Measurements from ENCODE around the gene GUCD1. TPM values are rescaled to one million over a fixed set of nuclear protein-coding genes. Genes with fewer than 3 reads are reported as not detected.
A peak's percentile ranks its signal among the peaks of the same experiment; 100 is the strongest.

Gene GUCD1
- total RNA-seq, 1 donor from 2014 or later, result 84.7 TPM

DNA sequence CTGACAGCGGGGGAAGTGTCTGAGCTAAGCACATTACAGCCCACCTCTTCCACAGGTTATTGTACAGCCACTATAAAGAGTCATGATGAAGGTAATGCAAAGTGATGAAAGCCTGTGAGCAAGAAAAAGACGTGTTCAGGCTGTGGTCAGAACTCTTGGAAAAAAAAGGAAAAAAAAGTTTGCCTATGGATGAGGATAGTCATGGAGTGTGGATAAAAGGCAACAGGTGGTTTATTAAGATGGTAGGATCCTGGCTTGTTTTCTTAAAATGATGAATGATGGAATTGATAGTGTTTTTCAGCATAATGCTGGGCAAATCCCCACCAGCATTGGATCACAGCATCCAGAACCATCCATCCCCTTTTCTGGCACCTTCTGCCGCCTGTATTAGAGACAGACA lies 36.7 kb downstream of the GUCD1 start:
- Mint-ChIP-seq H3K4me1 (ENCODE audit: low read depth) (peaks cover 20% of the 10 kb centered on the region), H3K4me3 (ENCODE audit: unreplicated experiment) (no peak overlapping the region), H3K27ac (ENCODE audit: unreplicated experiment) (no peak overlapping the region), H3K9me3 (ENCODE audit: low read depth) (no peaks in the 10 kb centered on the region), H3K36me3 (ENCODE audit: low read depth) (no peaks in the 10 kb centered on the region), H3K27me3 (ENCODE audit: low read depth) (no peaks in the 10 kb centered on the region)
- TF ChIP-seq, protein P1, sequence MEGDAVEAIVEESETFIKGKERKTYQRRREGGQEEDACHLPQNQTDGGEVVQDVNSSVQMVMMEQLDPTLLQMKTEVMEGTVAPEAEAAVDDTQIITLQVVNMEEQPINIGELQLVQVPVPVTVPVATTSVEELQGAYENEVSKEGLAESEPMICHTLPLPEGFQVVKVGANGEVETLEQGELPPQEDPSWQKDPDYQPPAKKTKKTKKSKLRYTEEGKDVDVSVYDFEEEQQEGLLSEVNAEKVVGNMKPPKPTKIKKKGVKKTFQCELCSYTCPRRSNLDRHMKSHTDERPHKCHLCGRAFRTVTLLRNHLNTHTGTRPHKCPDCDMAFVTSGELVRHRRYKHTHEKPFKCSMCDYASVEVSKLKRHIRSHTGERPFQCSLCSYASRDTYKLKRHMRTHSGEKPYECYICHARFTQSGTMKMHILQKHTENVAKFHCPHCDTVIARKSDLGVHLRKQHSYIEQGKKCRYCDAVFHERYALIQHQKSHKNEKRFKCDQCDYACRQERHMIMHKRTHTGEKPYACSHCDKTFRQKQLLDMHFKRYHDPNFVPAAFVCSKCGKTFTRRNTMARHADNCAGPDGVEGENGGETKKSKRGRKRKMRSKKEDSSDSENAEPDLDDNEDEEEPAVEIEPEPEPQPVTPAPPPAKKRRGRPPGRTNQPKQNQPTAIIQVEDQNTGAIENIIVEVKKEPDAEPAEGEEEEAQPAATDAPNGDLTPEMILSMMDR (IDR thresholded peaks at IDR 0.05), result no peak
- DNase-seq (ENCODE audit: low spot score), result no peak

DNA sequence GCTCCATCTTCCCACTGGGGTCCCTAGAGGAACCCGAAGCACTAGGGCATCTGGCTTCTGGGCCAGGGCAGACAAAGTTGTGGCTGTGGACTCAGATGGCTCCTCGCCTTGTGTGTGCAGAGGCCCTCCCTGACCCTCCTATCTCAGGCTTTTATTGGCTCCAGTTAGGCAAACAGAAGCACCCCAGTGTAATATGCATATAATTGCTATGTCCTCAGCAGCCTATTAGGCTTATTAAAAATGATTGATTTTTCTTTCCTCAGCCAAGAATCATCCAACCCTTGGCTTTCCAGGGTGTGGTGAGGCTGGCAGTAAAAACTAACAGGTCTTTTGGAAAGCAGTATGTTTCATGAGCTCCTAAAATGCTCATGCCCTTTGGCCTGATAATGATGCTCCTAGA lies 37.5 kb downstream of the GUCD1 start:
- Mint-ChIP-seq H3K4me1 (ENCODE audit: low read depth) (peaks cover 20% of the 10 kb centered on the region), H3K36me3 (ENCODE audit: low read depth) (no peaks in the 10 kb centered on the region), H3K27me3 (ENCODE audit: low read depth) (no peaks in the 10 kb centered on the region), H3K27ac (ENCODE audit: unreplicated experiment) (no peak overlapping the region), H3K9me3 (ENCODE audit: low read depth) (no peaks in the 10 kb centered on the region), H3K4me3 (ENCODE audit: unreplicated experiment) (no peak overlapping the region)
- TF ChIP-seq, protein P1 (IDR thresholded peaks at IDR 0.05), result no peak
- no peak for DNase-seq (ENCODE audit: low spot score)

DNA sequence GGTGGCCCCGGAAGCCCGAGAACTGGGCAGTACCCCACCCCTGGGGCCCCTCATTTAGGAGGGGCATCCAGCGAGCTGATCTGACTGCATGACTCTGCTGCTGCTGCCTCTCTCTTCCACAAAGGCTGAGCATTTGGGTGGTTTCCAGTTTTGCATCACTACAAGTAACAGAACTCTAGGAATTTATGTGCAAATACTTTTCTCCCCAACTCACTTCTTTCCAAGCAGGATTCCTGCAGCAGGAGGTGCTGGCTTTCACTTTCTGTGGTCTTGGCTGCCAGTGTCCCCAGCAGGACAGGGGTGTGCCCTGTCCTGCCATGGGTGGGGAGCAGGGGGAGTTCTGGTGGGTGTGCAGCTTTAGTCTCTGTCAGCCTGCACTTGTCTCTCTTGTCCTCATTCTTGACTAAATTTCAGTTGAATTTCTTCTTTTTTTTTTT lies 38.6 kb downstream of the GUCD1 start:
- Mint-ChIP-seq H3K9me3 (ENCODE audit: low read depth) (no peaks in the 10 kb centered on the region), H3K4me1 (ENCODE audit: low read depth) (peaks cover 22% of the 10 kb centered on the region), H3K36me3 (ENCODE audit: low read depth) (no peaks in the 10 kb centered on the region)

DNA sequence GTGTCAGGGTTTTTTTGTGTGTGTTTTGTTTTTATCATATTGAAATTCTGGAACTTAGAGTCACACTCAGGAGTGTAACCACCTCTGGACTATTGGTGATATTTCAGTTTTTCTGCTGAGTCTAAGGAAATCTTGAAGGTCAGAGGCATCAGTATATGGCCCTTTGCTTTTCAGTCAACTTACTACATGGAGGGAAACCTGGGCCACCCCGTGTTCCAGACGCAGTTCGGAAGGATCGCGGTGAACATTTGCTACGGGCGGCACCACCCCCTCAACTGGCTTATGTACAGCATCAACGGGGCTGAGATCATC lies 40.0 kb downstream of the GUCD1 start:
- no peaks in the 10 kb centered on the region for H3K9me3 Mint-ChIP-seq (ENCODE audit: low read depth)
- H3K27me3 Mint-ChIP-seq (ENCODE audit: low read depth), result no peaks in the 10 kb centered on the region
- no peak overlapping the region for H3K27ac Mint-ChIP-seq (ENCODE audit: unreplicated experiment)
- no peak overlapping the region for H3K4me3 Mint-ChIP-seq (ENCODE audit: unreplicated experiment)
- DNase-seq (ENCODE audit: low spot score), result no peak
- no peaks in the 10 kb centered on the region for H3K36me3 Mint-ChIP-seq (ENCODE audit: low read depth)
- H3K4me1 Mint-ChIP-seq (ENCODE audit: low read depth), result peaks cover 33% of the 10 kb centered on the region
- TF ChIP-seq, protein P1 (IDR thresholded peaks at IDR 0.05), result no peak

More for the DNA sequence above, 38.6 kb downstream of the GUCD1 start:
- H3K27me3 Mint-ChIP-seq (ENCODE audit: low read depth), result no peaks in the 10 kb centered on the region
- peak overlapping the region; percentile 28 for H3K4me3 Mint-ChIP-seq (ENCODE audit: unreplicated experiment)
- TF ChIP-seq, protein P1 (IDR thresholded peaks at IDR 0.05), result peak; percentile 51
- H3K27ac Mint-ChIP-seq (ENCODE audit: unreplicated experiment), result peak overlapping the region; percentile 89
- no peak for DNase-seq (ENCODE audit: low spot score)

DNA sequence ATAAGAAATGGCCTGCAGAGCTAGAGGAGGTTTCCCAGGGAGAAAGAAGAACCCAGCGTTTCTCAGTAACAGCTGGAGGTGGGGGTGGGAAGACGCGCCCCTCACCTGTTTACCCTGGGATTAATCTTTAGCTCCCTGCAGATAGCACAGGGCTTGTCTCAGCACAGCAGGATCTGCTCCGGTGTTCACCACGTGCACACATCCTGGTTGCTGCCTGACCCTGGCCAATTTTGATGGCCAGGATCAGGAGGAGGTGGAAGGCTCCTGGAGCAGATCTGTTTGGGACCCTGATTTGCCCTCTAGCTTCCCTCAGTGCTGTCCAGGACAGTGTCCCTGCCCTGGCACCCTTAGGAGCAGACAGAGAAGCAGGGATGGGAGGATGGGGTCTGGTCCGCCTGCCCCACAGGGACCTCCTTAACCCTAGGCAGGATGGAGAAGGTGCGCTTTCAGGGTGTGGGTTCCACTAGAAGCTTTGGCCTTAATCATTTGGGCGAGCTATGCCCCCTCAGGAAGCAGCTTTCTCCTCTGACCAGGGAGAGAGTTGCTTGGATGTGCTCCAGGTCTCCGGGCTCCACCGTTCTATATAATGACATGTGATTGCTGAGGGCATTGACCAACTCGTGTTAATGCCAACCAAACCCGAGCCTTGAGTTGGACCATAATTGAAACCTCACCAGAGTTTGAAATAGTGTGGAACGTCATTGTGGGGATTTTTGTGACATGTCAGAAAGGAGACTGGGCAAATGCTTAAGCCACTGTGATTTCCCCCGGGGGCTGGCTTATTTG lies 40.5 kb downstream of the GUCD1 start:
- H3K27ac Mint-ChIP-seq (ENCODE audit: unreplicated experiment), result no peak overlapping the region
- H3K9me3 Mint-ChIP-seq (ENCODE audit: low read depth), result no peaks in the 10 kb centered on the region
- TF ChIP-seq, protein P1 (IDR thresholded peaks at IDR 0.05), result no peak
- H3K4me1 Mint-ChIP-seq (ENCODE audit: low read depth), result peaks cover 33% of the 10 kb centered on the region
- no peak overlapping the region for H3K4me3 Mint-ChIP-seq (ENCODE audit: unreplicated experiment)
- DNase-seq (ENCODE audit: low spot score), result no peak
- no peaks in the 10 kb centered on the region for H3K36me3 Mint-ChIP-seq (ENCODE audit: low read depth)
- H3K27me3 Mint-ChIP-seq (ENCODE audit: low read depth), result no peaks in the 10 kb centered on the region
